Endothelial cell (in vitro differentiated cells): ENCODE measurements around the gene RAD51B. TPM values are rescaled to one million over a fixed set of nuclear protein-coding genes. Genes with fewer than 3 reads are reported as not detected.
A peak's percentile ranks its signal among the peaks of the same experiment; 100 is the strongest.
"Not testable (repeated sequence)": the region's sequence is repeated elsewhere in the genome, so short reads cannot be mapped to it uniquely, and the experiment has no call there.

ENCODE experiments used
- DNase-seq: peaks from one replicate; pipeline ENCODE4 v3.0.0; 2021; ENCODE audit warnings: low spot score
- H3K27ac Mint-ChIP-seq: one replicate; pipeline ENCODE4 v1.8.0; 2021; ENCODE audit warnings: mixed read lengths, inconsistent platforms; ENCODE audit not compliant: unreplicated experiment
- H3K27me3 Mint-ChIP-seq: one replicate; pipeline ENCODE4 v1.8.0; 2021; ENCODE audit warnings: mild to moderate bottlenecking, moderate library complexity, mixed read lengths, inconsistent platforms; ENCODE audit not compliant: unreplicated experiment
- H3K36me3 Mint-ChIP-seq: one replicate; pipeline ENCODE4 v1.8.0; 2021; ENCODE audit warnings: mild to moderate bottlenecking, low read depth, mixed read lengths, inconsistent platforms; ENCODE audit not compliant: unreplicated experiment
- H3K4me1 Mint-ChIP-seq: one replicate; pipeline ENCODE4 v1.8.0; 2021; ENCODE audit warnings: mild to moderate bottlenecking, mixed read lengths, inconsistent platforms; ENCODE audit not compliant: unreplicated experiment
- H3K4me3 Mint-ChIP-seq: one replicate; pipeline ENCODE4 v1.8.0; 2021; ENCODE audit warnings: mild to moderate bottlenecking, mixed read lengths, inconsistent platforms; ENCODE audit not compliant: unreplicated experiment
- H3K9me3 Mint-ChIP-seq: one replicate; pipeline ENCODE4 v1.8.0; 2021; ENCODE audit warnings: mixed read lengths, inconsistent platforms; ENCODE audit not compliant: unreplicated experiment
- total RNA-seq: library from RNA; stranded (reverse); fragmentation: NEBNext Ultra II Directional; extraction: Animal tissue kit (Norgen Biotek cat#: 25700); gene quantifications from one replicate; pipeline ENCODE4 v1.2.1, GENCODE V29; 2021; ENCODE audit not compliant: unreplicated experiment
- TF ChIP-seq, protein P1 (sequence below): fragments of 200-600 bp; sonication (generic); IDR thresholded peaks from one replicate; pipeline ENCODE4 v1.5.0; 2021; ENCODE audit warnings: antibody characterized with exemption; ENCODE audit not compliant: unreplicated experiment

The RAD51B gene
- total RNA-seq, 1 donor from 2014 or later, result 23.5 TPM

- Mint-ChIP-seq H3K36me3 (no peaks in the 10 kb centered on the region), H3K27ac (no peak overlapping the region), H3K4me3 (peak overlapping the region; percentile 31), H3K27me3 (peaks cover 6% of the 10 kb centered on the region), H3K4me1 (peaks cover 47% of the 10 kb centered on the region), H3K9me3 (no peaks in the 10 kb centered on the region)
- peak; percentile 51 for DNase-seq
- TF ChIP-seq, protein P1, sequence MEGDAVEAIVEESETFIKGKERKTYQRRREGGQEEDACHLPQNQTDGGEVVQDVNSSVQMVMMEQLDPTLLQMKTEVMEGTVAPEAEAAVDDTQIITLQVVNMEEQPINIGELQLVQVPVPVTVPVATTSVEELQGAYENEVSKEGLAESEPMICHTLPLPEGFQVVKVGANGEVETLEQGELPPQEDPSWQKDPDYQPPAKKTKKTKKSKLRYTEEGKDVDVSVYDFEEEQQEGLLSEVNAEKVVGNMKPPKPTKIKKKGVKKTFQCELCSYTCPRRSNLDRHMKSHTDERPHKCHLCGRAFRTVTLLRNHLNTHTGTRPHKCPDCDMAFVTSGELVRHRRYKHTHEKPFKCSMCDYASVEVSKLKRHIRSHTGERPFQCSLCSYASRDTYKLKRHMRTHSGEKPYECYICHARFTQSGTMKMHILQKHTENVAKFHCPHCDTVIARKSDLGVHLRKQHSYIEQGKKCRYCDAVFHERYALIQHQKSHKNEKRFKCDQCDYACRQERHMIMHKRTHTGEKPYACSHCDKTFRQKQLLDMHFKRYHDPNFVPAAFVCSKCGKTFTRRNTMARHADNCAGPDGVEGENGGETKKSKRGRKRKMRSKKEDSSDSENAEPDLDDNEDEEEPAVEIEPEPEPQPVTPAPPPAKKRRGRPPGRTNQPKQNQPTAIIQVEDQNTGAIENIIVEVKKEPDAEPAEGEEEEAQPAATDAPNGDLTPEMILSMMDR, result no peak
Measured at GRCh38 chr14:68762953-68763764, 943.6 kb downstream of the RAD51B start.

GRCh38 chr14:68763843-68764242 lies 944.3 kb downstream of the RAD51B start:
- not testable (repeated sequence) for H3K4me3 Mint-ChIP-seq, H3K27ac Mint-ChIP-seq, H3K27me3 Mint-ChIP-seq, H3K9me3 Mint-ChIP-seq, DNase-seq, H3K36me3 Mint-ChIP-seq
- peaks cover 54% of the 10 kb centered on the region for H3K4me1 Mint-ChIP-seq

GRCh38 chr14:68766299-68767247 lies 947.0 kb downstream of the RAD51B start:
- no peak for DNase-seq
- TF ChIP-seq, protein P1, result no peak
- no peaks in the 10 kb centered on the region for H3K9me3 Mint-ChIP-seq
- peak overlapping the region; percentile 71 for H3K4me3 Mint-ChIP-seq
- H3K36me3 Mint-ChIP-seq, result no peaks in the 10 kb centered on the region
- no peak overlapping the region for H3K27ac Mint-ChIP-seq
- H3K27me3 Mint-ChIP-seq, result peaks cover 11% of the 10 kb centered on the region
- peaks cover 66% of the 10 kb centered on the region for H3K4me1 Mint-ChIP-seq

- DNase-seq, result no peak
- Mint-ChIP-seq H3K4me1 (peaks cover 70% of the 10 kb centered on the region), H3K36me3 (no peaks in the 10 kb centered on the region), H3K4me3 (no peak overlapping the region), H3K9me3 (no peaks in the 10 kb centered on the region), H3K27ac (no peak overlapping the region), H3K27me3 (peaks cover 11% of the 10 kb centered on the region)
- TF ChIP-seq, protein P1, result no peak
Measured at GRCh38 chr14:68767248-68767645, 947.7 kb downstream of the RAD51B start.

GRCh38 chr14:68768316-68768715 lies 948.7 kb downstream of the RAD51B start:
- Mint-ChIP-seq H3K9me3 (no peaks in the 10 kb centered on the region), H3K27me3 (peaks cover 11% of the 10 kb centered on the region), H3K4me1 (peaks cover 68% of the 10 kb centered on the region), H3K36me3 (no peaks in the 10 kb centered on the region), H3K27ac (no peak overlapping the region), H3K4me3 (no peak overlapping the region)
- TF ChIP-seq, protein P1, result no peak
- no peak for DNase-seq
